DND-41 (cell line): Measurements from ENCODE around the gene ANXA10.

ENCODE experiments used
- ATAC-seq: fragments of 200-7000 bp; cut with Tn5 transposase; 3 replicates; pipeline ENCODE4 v1.9.1; 2021; ENCODE audit warnings: low read depth; ENCODE audit not compliant: insufficient read depth
- DNase-seq: peaks from one replicate; pipeline ENCODE4 v3.0.0-alpha.2; 2020
- H2AFZ ChIP-seq: 2 replicates; pipeline ENCODE4 v1.6.0; 2012; ENCODE audit warnings: low read depth, low read length
- H3K27ac ChIP-seq: 2 replicates; pipeline ENCODE4 v1.5.1; 2012; ENCODE audit warnings: low read length, inconsistent platforms
- H3K27me3 ChIP-seq: fragments of 200-600 bp; sonication (generic); 2 replicates; pipeline ENCODE4 v1.6.0; 2012; ENCODE audit warnings: low read length, mild to moderate bottlenecking, inconsistent platforms; ENCODE audit not compliant: insufficient read depth, poor library complexity
- H3K36me3 ChIP-seq: 2 replicates; pipeline ENCODE4 v1.5.1; 2012; ENCODE audit warnings: low read length, inconsistent platforms; ENCODE audit not compliant: insufficient read depth
- H3K4me1 ChIP-seq: 2 replicates; pipeline ENCODE4 v1.5.1; 2012; ENCODE audit warnings: mild to moderate bottlenecking, low read length; ENCODE audit not compliant: insufficient read depth
- H3K4me2 ChIP-seq: 2 replicates; pipeline ENCODE4 v1.6.0; 2012; ENCODE audit warnings: mild to moderate bottlenecking, moderate library complexity, low read length, inconsistent platforms; ENCODE audit not compliant: insufficient read depth
- H3K4me3 ChIP-seq, 2 experiments: fragments of 200-600 bp in 1 of 2; shearing (Covaris generic) in 1 of 2; 2 replicates each; pipeline ENCODE4 v1.5.1; 2012 to 2016; ENCODE audit warnings: inconsistent platforms in 2 of 2, low read length in 2 of 2, mild to moderate bottlenecking in 2 of 2, low read depth in 1 of 2, moderate library complexity in 1 of 2
- H3K79me2 ChIP-seq: 2 replicates; pipeline ENCODE4 v1.6.0; 2012; ENCODE audit warnings: low read length, inconsistent platforms; ENCODE audit not compliant: insufficient read depth
- H3K9ac ChIP-seq: 2 replicates; pipeline ENCODE4 v1.6.0; 2012; ENCODE audit warnings: low read depth, mild to moderate bottlenecking, inconsistent platforms, low read length, moderate library complexity
- H3K9me3 ChIP-seq: 2 replicates; pipeline ENCODE4 v1.5.1; 2012; ENCODE audit warnings: low read length, moderate library complexity, mild to moderate bottlenecking, inconsistent platforms; ENCODE audit not compliant: insufficient read depth, severe bottlenecking
- H4K20me1 ChIP-seq: 2 replicates; pipeline ENCODE4 v1.6.0; 2012; ENCODE audit warnings: low read length; ENCODE audit not compliant: insufficient read depth
- CTCF ChIP-seq: IDR thresholded peaks from 2 replicates; pipeline ENCODE4 v1.5.1; 2012; ENCODE audit warnings: borderline replicate concordance, low read length, moderate library complexity, mild to moderate bottlenecking; ENCODE audit not compliant: poor library complexity, severe bottlenecking; ENCODE audit errors: extremely low read depth
- EZH2 ChIP-seq: IDR thresholded peaks from 3 replicates; pipeline ENCODE4 v1.6.1; 2012; ENCODE audit warnings: borderline replicate concordance, low read depth, mild to moderate bottlenecking, moderate library complexity, low read length, inconsistent platforms; ENCODE audit not compliant: severe bottlenecking

Gene ANXA10

DNA sequence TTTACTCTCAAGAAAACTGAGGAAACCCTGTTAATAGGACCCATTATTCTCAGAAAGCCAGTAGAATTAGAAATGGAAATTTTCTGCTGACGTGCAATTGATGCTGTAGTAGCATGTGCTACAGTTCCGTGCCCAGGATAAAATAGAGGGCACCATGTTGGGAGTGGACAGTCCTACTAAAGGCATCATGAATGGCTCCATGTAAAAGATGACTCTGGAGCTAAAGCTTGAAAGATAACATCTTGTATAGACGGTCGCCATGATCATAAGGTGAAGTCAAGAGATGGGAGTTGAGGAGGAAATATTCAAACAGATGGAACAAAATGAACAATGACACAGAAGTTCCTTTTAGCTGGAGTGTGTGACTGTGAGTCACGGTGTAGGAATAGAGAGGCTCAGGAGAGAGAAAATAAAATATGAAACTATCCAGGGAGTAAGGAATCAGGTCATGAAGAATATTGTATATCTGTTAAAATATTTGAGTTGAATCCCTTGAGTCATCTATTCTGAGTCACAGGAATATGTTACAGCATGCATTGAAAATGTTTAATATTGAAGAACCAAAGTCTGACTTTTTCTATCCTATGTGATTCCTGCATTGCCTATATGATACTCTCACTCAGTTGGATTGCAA, 31.8 kb downstream of the ANXA10 start:
- Histone ChIP-seq H3K4me2 (no peak overlapping the region), H3K79me2 (no peaks in the 10 kb centered on the region), H3K9me3 (no peaks in the 10 kb centered on the region), H3K27me3 (no peaks in the 10 kb centered on the region), H2AFZ (no peak overlapping the region), H3K9ac (no peak overlapping the region), H3K27ac (no peak overlapping the region), H4K20me1 (no peaks in the 10 kb centered on the region), H3K4me1 (no peaks in the 10 kb centered on the region), H3K4me3 (no peak overlapping the region), H3K36me3 (no peaks in the 10 kb centered on the region)
- no peak for TF ChIP-seq EZH2
- no peak for TF ChIP-seq CTCF
- DNase-seq (no peak), ATAC-seq (no peak)

DNA sequence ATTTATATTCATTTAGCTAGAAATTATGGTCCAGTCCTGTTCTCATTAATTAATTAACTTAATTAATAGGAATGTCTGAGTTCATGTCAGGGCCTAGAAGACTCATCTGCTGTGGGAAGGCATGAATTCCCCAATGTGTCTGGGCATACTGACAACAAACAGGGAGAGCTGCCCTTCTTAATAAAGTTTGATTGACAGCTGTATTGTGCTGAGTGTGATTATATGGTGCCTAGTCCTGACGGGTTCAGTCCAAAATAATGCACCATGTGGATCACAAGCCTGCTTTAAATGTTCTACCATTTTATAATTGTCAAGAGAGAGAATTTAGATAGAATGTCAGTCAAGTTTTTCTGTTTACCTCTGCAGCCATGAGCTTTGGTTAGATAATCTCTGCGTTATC, 34.6 kb downstream of the ANXA10 start:
- Histone ChIP-seq H3K36me3 (no peaks in the 10 kb centered on the region), H3K4me1 (no peaks in the 10 kb centered on the region), H2AFZ (no peak overlapping the region), H3K4me3 (no peak overlapping the region), H3K79me2 (no peaks in the 10 kb centered on the region), H4K20me1 (no peaks in the 10 kb centered on the region), H3K27me3 (no peaks in the 10 kb centered on the region), H3K4me2 (no peak overlapping the region), H3K9ac (no peak overlapping the region), H3K27ac (no peak overlapping the region), H3K9me3 (no peaks in the 10 kb centered on the region)
- DNase-seq (no peak), ATAC-seq (no peak)
- TF ChIP-seq EZH2 (no peak), CTCF (no peak)

GRCh38 chr4:168128601-168129000, 36.3 kb downstream of the ANXA10 start:
- Histone ChIP-seq H3K9me3 (no peaks in the 10 kb centered on the region), H2AFZ (no peak overlapping the region), H3K27me3 (no peaks in the 10 kb centered on the region), H4K20me1 (no peaks in the 10 kb centered on the region), H3K79me2 (no peaks in the 10 kb centered on the region), H3K27ac (no peak overlapping the region), H3K4me1 (no peaks in the 10 kb centered on the region), H3K4me3 (no peak overlapping the region), H3K4me2 (no peak overlapping the region), H3K36me3 (no peaks in the 10 kb centered on the region), H3K9ac (no peak overlapping the region)
- DNase-seq, result no peak
- no peak for ATAC-seq
- no peak for TF ChIP-seq EZH2
- no peak for TF ChIP-seq CTCF
